GM12878 (cell line): ENCODE results near the gene GPBP1. TPM values are rescaled to one million over a fixed set of nuclear protein-coding genes. Genes with fewer than 3 reads are reported as not detected.

Experiments used
- ATAC-seq: fragments of 200-7000 bp; cut with Tn5 transposase; 3 replicates; pipeline ENCODE4 v1.9.1; 2020; ENCODE audit warnings: mild to moderate bottlenecking, moderate library complexity
- BruUV-seq: library from RNA; stranded (reverse); fragments of 400-500 nt; replicated peaks from 2 replicates; lab custom pipeline; 2021; lab: Mats Ljungman, UMichigan
- CTCF ChIA-PET: fragments of 300-600 bp; sonication (Branson Sonifier 250); formaldehyde crosslinking; extraction: SDS; loops from one replicate; lab custom pipeline; 2021; ENCODE audit warnings: inconsistent platforms; lab: Yijun Ruan, JAX
- POLR2A ChIA-PET: fragments of 350-600 bp; formaldehyde crosslinking; extraction: SDS; loops from one replicate; lab custom pipeline; 2021; ENCODE audit warnings: inconsistent platforms; lab: Charles Lee
- RAD21 ChIA-PET: fragments of 300-600 bp; sonication (Branson Sonifier 250); formaldehyde crosslinking; loops from one replicate; lab custom pipeline; 2023; ENCODE audit warnings: antibody characterized with exemption; ENCODE audit not compliant: unreplicated experiment; lab: Charles Lee
- SMC1A ChIA-PET: fragments of 300-600 bp; sonication (Branson Sonifier 250); formaldehyde crosslinking; loops from one replicate; lab custom pipeline; 2023; ENCODE audit not compliant: unreplicated experiment, uncharacterized antibody; lab: Charles Lee
- DNase-seq: peaks from one replicate; pipeline ENCODE4 v3.0.0-alpha.2; 2011; ENCODE audit warnings: low read depth, low spot score
- FAIRE-seq: peaks from 3 replicates; lab custom pipeline; 2011; peaks lifted over from hg19 to GRCh38; lab: Jason Lieb, UNC
- H2AFZ ChIP-seq: 2 replicates; pipeline ENCODE4 v1.6.0; 2011; ENCODE audit warnings: low read depth, low read length, control low read depth; ENCODE audit not compliant: control insufficient read depth
- H3K27ac ChIP-seq: 2 replicates; pipeline ENCODE4 v1.5.1; 2011; ENCODE audit warnings: control low read depth; ENCODE audit not compliant: control insufficient read depth, insufficient read depth
- H3K27me3 ChIP-seq, 2 experiments: replicated peaks in 1 of 2; 2 replicates each; pipeline versions ENCODE4 v1.6.0 to v1.6.1; 2011; ENCODE audit warnings: low read length in 1 of 2; ENCODE audit not compliant: control insufficient read depth in 2 of 2, insufficient read depth in 2 of 2
- H3K36me3 ChIP-seq, 2 experiments: 2 replicates each; pipeline ENCODE4 v1.5.1; 2011; ENCODE audit warnings: low read length in 1 of 2; ENCODE audit not compliant: control insufficient read depth in 2 of 2, insufficient read depth in 2 of 2
- H3K4me1 ChIP-seq: 2 replicates; pipeline ENCODE4 v1.6.1; 2011; ENCODE audit warnings: mild to moderate bottlenecking, low read length, moderate library complexity, mixed read lengths; ENCODE audit not compliant: control insufficient read depth, insufficient read depth
- H3K4me2 ChIP-seq: 2 replicates; pipeline ENCODE4 v1.6.0; 2011; ENCODE audit warnings: control low read depth; ENCODE audit not compliant: control insufficient read depth, insufficient read depth
- H3K4me3 ChIP-seq: fragments of 200-600 bp; sonication (generic); 2 replicates; pipeline ENCODE4 v1.5.1; 2016
- H3K79me2 ChIP-seq: 2 replicates; pipeline ENCODE4 v1.6.0; 2011; ENCODE audit warnings: low read length; ENCODE audit not compliant: control insufficient read depth, insufficient read depth
- H3K9ac ChIP-seq: 2 replicates; pipeline ENCODE4 v1.8.0; 2011; ENCODE audit warnings: low read length, control low read depth, mixed read lengths; ENCODE audit not compliant: control insufficient read depth, insufficient read depth
- H3K9me3 ChIP-seq: replicated peaks from 3 replicates; pipeline ENCODE4 v1.5.1; 2011; ENCODE audit warnings: mild to moderate bottlenecking, low read length; ENCODE audit not compliant: control insufficient read depth, insufficient read depth
- H4K20me1 ChIP-seq: 2 replicates; pipeline ENCODE4 v1.6.0; 2011; ENCODE audit not compliant: control insufficient read depth, insufficient read depth
- CTCF ChIP-seq, 3 experiments: IDR thresholded peaks in 2 of 3; conservative IDR thresholded peaks in 1 of 3; 2 replicates each; pipeline ENCODE4 v1.5.1; 2011; ENCODE audit warnings: low read depth in 3 of 3, low read length in 3 of 3, mild to moderate bottlenecking in 3 of 3, control low read depth in 2 of 3, moderate library complexity in 2 of 3, inconsistent platforms in 1 of 3, mixed read lengths in 1 of 3; ENCODE audit not compliant: control insufficient read depth in 2 of 3, insufficient read depth in 1 of 3; ENCODE audit errors: extremely low read depth in 1 of 3
- EP300 ChIP-seq, 2 experiments: fragments of 150-350 bp in 1 of 2; IDR thresholded peaks; 2 replicates each; pipeline ENCODE4 v1.6.1; 2011 to 2012; ENCODE audit warnings: low read depth in 2 of 2, low read length in 2 of 2, borderline replicate concordance in 1 of 2, improper control_type of control experiment in 1 of 2, inconsistent platforms in 1 of 2; ENCODE audit not compliant: control insufficient read depth in 1 of 2
- FOXK2 ChIP-seq: fragments of 450-650 bp; IDR thresholded peaks from 2 replicates; pipeline ENCODE4 v1.6.1; 2017; ENCODE audit warnings: mild to moderate bottlenecking, moderate library complexity
- GABPA ChIP-seq: IDR thresholded peaks from 2 replicates; pipeline ENCODE4 v1.6.1; 2014; ENCODE audit warnings: antibody characterized with exemption, low read depth, mild to moderate bottlenecking, inconsistent platforms
- HDGF ChIP-seq: fragments of 450-650 bp; IDR thresholded peaks from 2 replicates; pipeline ENCODE4 v1.6.1; 2016; ENCODE audit warnings: antibody characterized with exemption
- IKZF2 ChIP-seq, 2 experiments: fragments of 450-650 bp; IDR thresholded peaks; 2 replicates each; pipeline ENCODE4 v1.6.1; 2017; ENCODE audit warnings: mild to moderate bottlenecking in 2 of 2, moderate library complexity in 2 of 2
- KDM1A ChIP-seq: fragments of 200-600 bp; sonication (generic); IDR thresholded peaks from 2 replicates; pipeline ENCODE4 v1.6.1; 2016; ENCODE audit warnings: borderline replicate concordance
- NBN ChIP-seq: fragments of 450-650 bp; IDR thresholded peaks from 2 replicates; pipeline ENCODE4 v1.6.1; 2016
- PAX8 ChIP-seq: fragments of 450-650 bp; IDR thresholded peaks from 2 replicates; pipeline ENCODE4 v1.6.1; 2017; ENCODE audit warnings: mild to moderate bottlenecking, moderate library complexity
- SREBF2 ChIP-seq: IDR thresholded peaks from 2 replicates; pipeline ENCODE4 v1.6.1; 2012; ENCODE audit warnings: mild to moderate bottlenecking, low read length
- SRF ChIP-seq, 2 experiments: IDR thresholded peaks; 2 replicates each; pipeline ENCODE4 v1.6.1; 2011; ENCODE audit warnings: low read depth in 2 of 2, low read length in 2 of 2, mild to moderate bottlenecking in 1 of 2, moderate library complexity in 1 of 2
- TBL1XR1 ChIP-seq: IDR thresholded peaks from 2 replicates; pipeline ENCODE4 v1.6.1; 2012; ENCODE audit warnings: low read depth, low read length, improper control_type of control experiment
- WRNIP1 ChIP-seq: IDR thresholded peaks from 2 replicates; pipeline ENCODE4 v1.6.1; 2011; ENCODE audit warnings: low read depth, low read length, improper control_type of control experiment, borderline replicate concordance
- ZNF207 ChIP-seq: fragments of 450-650 bp; IDR thresholded peaks from 2 replicates; pipeline ENCODE4 v1.6.1; 2014; ENCODE audit warnings: antibody characterized with exemption, mild to moderate bottlenecking, borderline replicate concordance
- ZNF217 ChIP-seq: fragments of 450-650 bp; IDR thresholded peaks from 2 replicates; pipeline ENCODE4 v1.6.1; 2017; ENCODE audit warnings: antibody characterized with exemption, mild to moderate bottlenecking
- ZNF274 ChIP-seq: IDR thresholded peaks from one replicate; pipeline ENCODE4 v1.8.0; 2011; ENCODE audit not compliant: insufficient read length, insufficient read depth
- WGBS: methylation state at CpG from one replicate; pipeline ENCODE4 v1.1.6; 2016; ENCODE audit warnings: low lambda C conversion rate; ENCODE audit not compliant: insufficient replicate concordance, insufficient coverage; ENCODE audit errors: missing lambda C conversion rate; 5-methylcytosine and 5-hydroxymethylcytosine counted together
- in situ Hi-C: fragments of 300-500 bp; cut with MboI; formaldehyde crosslinking; loops from 9 replicates; pipeline ENCODE4 v1.14.3; 2018; ENCODE audit warnings: mixed read lengths
- intact Hi-C: fragments of 100-400 bp; cut with micrococcal nuclease; formaldehyde crosslinking; loops from one replicate; pipeline ENCODE4 v1.14.2; 2022; ENCODE audit not compliant: unreplicated experiment
- polyA plus RNA-seq, 11 experiments: library from polyadenylated mRNA; depleted of rRNA in 4 of 11; unstranded in 6 of 11; stranded (reverse) in 5 of 11; fragments of >200 nt; fragmentation: Nextera tagmentation in 4 of 11; fragmentation: Illumina TruSeq in 1 of 11; extraction: Ambion mirVana in 4 of 11; extraction: Trizol in 1 of 11; gene quantifications; 1 replicate in 1 of 11; 2 replicates in 10 of 11; pipeline versions ENCODE4 v1.2.1 to v1.2.3, GENCODE V29; 2011 to 2016; ENCODE audit warnings: inconsistent platforms in 2 of 11, missing spikeins in 2 of 11, low read depth in 1 of 11
- total RNA-seq, 4 experiments: library from RNA; depleted of rRNA in 3 of 4; stranded (reverse); fragments of >200 nt in 3 of 4; fragmentation: Illumina TruSeq in 1 of 4; extraction: Trizol in 1 of 4; gene quantifications; 2 replicates each; pipeline versions ENCODE4 v1.2.1 to v1.2.3, GENCODE V29; 2013 to 2021
- TF ChIP-seq, protein P1 (sequence below): fragments of 450-650 bp; IDR thresholded peaks from 2 replicates; pipeline ENCODE4 v1.6.1; 2017; ENCODE audit warnings: borderline replicate concordance
- TF ChIP-seq, protein P2 (sequence below): IDR thresholded peaks from 2 replicates; pipeline ENCODE4 v1.6.1; 2011; ENCODE audit warnings: borderline replicate concordance, low read depth, mild to moderate bottlenecking, moderate library complexity, low read length; ENCODE audit not compliant: insufficient read depth, poor library complexity, severe bottlenecking

The GPBP1 gene
- total and polyA plus RNA-seq, 10 of the 15 experiments (the other 5 are each of a cell fraction or from before 2014, with no cell fraction given), result 27.0 to 96.2 (median 55.4) TPM

- H3K27me3 ChIP-seq, result no peaks in the 10 kb centered on the region
- no peak overlapping the region for H3K4me3 ChIP-seq
- intact Hi-C loops, result no loop called here
- peaks cover 84% of the 10 kb centered on the region for H3K79me2 ChIP-seq
- H4K20me1 ChIP-seq, result no peaks in the 10 kb centered on the region; the same call in 1 of the 2 replicates
- in situ Hi-C loops, result loop anchor here (25.0 kb wide), 1 partner anchor 1888 kb away; the partner anchor contains the start of genes DHX29 and MTREX
- peak overlapping the region; percentile 55 for H3K4me2 ChIP-seq
- SMC1A ChIA-PET, result no interaction called here
- H2AFZ ChIP-seq, result no peak overlapping the region
- RAD21 ChIA-PET, result no interaction called here
- FAIRE-seq (no peak), DNase-seq (no peak), ATAC-seq (no peak; the same call in 2 of the 3 replicates)
- H3K36me3 ChIP-seq, result peaks cover 2% of the 10 kb centered on the region in 2 experiments; a peak in 2 of 4 replicates
- H3K9ac ChIP-seq, result no peak overlapping the region
- POLR2A ChIA-PET, result no interaction called here
- WGBS, result 81% methylated on average over 4 of the region's 8 CpGs
- no peaks in the 10 kb centered on the region for H3K9me3 ChIP-seq
- TF ChIP-seq PAX8 (no peak), ZNF274 (no peak), FOXK2 (no peak), IKZF2 (IDR thresholded peaks at IDR 0.05) (no peak), SRF (IDR thresholded peaks at IDR 0.05; ENCODE audit: low read depth in 2 of 2, low read length in 2 of 2) (no peak), CTCF (IDR thresholded peaks at IDR 0.05 in 2 of 3, conservative IDR thresholded peaks at IDR 0.05 in 1 of 3; ENCODE audit: control insufficient read depth in 2 of 3, extremely low read depth in 1 of 3, insufficient read depth in 1 of 3, low read depth in 3 of 3, low read length in 3 of 3) (no peak), EP300 (IDR thresholded peaks at IDR 0.05; ENCODE audit: borderline replicate concordance in 1 of 2, control insufficient read depth in 1 of 2, low read depth in 2 of 2, low read length in 2 of 2) (no peak), KDM1A (no peak), WRNIP1 (no peak), ZNF207 (no peak), SREBF2 (no peak), GABPA (no peak), ZNF217 (no peak), TBL1XR1 (no peak), NBN (no peak), HDGF (no peak)
- TF ChIP-seq, protein P1, sequence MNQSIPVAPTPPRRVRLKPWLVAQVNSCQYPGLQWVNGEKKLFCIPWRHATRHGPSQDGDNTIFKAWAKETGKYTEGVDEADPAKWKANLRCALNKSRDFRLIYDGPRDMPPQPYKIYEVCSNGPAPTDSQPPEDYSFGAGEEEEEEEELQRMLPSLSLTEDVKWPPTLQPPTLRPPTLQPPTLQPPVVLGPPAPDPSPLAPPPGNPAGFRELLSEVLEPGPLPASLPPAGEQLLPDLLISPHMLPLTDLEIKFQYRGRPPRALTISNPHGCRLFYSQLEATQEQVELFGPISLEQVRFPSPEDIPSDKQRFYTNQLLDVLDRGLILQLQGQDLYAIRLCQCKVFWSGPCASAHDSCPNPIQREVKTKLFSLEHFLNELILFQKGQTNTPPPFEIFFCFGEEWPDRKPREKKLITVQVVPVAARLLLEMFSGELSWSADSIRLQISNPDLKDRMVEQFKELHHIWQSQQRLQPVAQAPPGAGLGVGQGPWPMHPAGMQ, result no peak
- TF ChIP-seq, protein P2, sequence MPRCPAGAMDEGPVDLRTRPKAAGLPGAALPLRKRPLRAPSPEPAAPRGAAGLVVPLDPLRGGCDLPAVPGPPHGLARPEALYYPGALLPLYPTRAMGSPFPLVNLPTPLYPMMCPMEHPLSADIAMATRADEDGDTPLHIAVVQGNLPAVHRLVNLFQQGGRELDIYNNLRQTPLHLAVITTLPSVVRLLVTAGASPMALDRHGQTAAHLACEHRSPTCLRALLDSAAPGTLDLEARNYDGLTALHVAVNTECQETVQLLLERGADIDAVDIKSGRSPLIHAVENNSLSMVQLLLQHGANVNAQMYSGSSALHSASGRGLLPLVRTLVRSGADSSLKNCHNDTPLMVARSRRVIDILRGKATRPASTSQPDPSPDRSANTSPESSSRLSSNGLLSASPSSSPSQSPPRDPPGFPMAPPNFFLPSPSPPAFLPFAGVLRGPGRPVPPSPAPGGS, result no peak
- CTCF ChIA-PET, result no interaction called here
- no TSS peak for BruUV-seq
- H3K4me1 ChIP-seq, result no peaks in the 10 kb centered on the region
- no peak overlapping the region for H3K27ac ChIP-seq
These were observed 26.0 kb downstream of the GPBP1 start for GRCh38 chr5:57199866-57200265.
